ENCODE results near the gene FAM3D.

FAM3D gene

GRCh38 chr3:58585994-58586393 is 80.6 kb downstream of the FAM3D start:
- Histone ChIP-seq H3K9me3 (ENCODE audit: control insufficient read depth in 1 of 2, low read length in 2 of 2) (no peaks in the 10 kb centered on the region), H3K27ac (ENCODE audit: low read depth, low read length) (no peak overlapping the region), H3K27me3 (ENCODE audit: control insufficient read depth in 1 of 2, insufficient read depth in 2 of 2, low read length in 2 of 2) (peaks cover 26 to 28% of the 10 kb centered on the region in 2 donors), H3K4me1 (ENCODE audit: control insufficient read depth in 1 of 2, insufficient read depth in 2 of 2, low read length in 2 of 2) (peaks cover 4 to 12% of the 10 kb centered on the region in 2 donors), H3K4me3 (ENCODE audit: low read depth in 1 of 2, low read length in 2 of 2) (peak overlapping the region in 1 of 2 donors; percentile 81), H3K9ac (ENCODE audit: low read depth in 1 of 2, low read length in 2 of 2) (no peak overlapping the region), H3K36me3 (ENCODE audit: control insufficient read depth in 1 of 2, insufficient read depth in 2 of 2, low read length in 2 of 2) (no peaks in the 10 kb centered on the region)

- peak overlapping the region; percentile 16 to 52 for H3K9ac ChIP-seq (ENCODE audit: low read depth in 1 of 2, low read length in 2 of 2)
- H3K4me3 ChIP-seq (ENCODE audit: low read depth in 1 of 2, low read length in 2 of 2): peak overlapping the region; percentile 75 to 81
- peaks cover 4 to 12% of the 10 kb centered on the region in 2 donors for H3K4me1 ChIP-seq (ENCODE audit: control insufficient read depth in 1 of 2, insufficient read depth in 2 of 2, low read length in 2 of 2)
- H3K36me3 ChIP-seq (ENCODE audit: control insufficient read depth in 1 of 2, insufficient read depth in 2 of 2, low read length in 2 of 2): no peaks in the 10 kb centered on the region
- H3K9me3 ChIP-seq (ENCODE audit: control insufficient read depth in 1 of 2, low read length in 2 of 2): no peaks in the 10 kb centered on the region
- H3K27me3 ChIP-seq (ENCODE audit: control insufficient read depth in 1 of 2, insufficient read depth in 2 of 2, low read length in 2 of 2): peaks cover 26 to 28% of the 10 kb centered on the region in 2 donors
- peak overlapping the region; percentile 47 for H3K27ac ChIP-seq (ENCODE audit: low read depth, low read length)
Measured at GRCh38 chr3:58585005-58585786, 81.4 kb downstream of the FAM3D start.

- H3K4me3 ChIP-seq (ENCODE audit: low read depth in 1 of 2, low read length in 2 of 2): peak overlapping the region; percentile 75 to 81
- H3K27me3 ChIP-seq (ENCODE audit: control insufficient read depth in 1 of 2, insufficient read depth in 2 of 2, low read length in 2 of 2): peaks cover 26 to 28% of the 10 kb centered on the region in 2 donors
Measured at GRCh38 chr3:58584690-58585004, 81.9 kb downstream of the FAM3D start.

More at GRCh38 chr3:58584690-58585004, 81.9 kb downstream of the FAM3D start:
- Histone ChIP-seq H3K4me1 (ENCODE audit: control insufficient read depth in 1 of 2, insufficient read depth in 2 of 2, low read length in 2 of 2) (peaks cover 4 to 12% of the 10 kb centered on the region in 2 donors), H3K9ac (ENCODE audit: low read depth in 1 of 2, low read length in 2 of 2) (peak overlapping the region; percentile 16 to 52), H3K36me3 (ENCODE audit: control insufficient read depth in 1 of 2, insufficient read depth in 2 of 2, low read length in 2 of 2) (no peaks in the 10 kb centered on the region), H3K9me3 (ENCODE audit: control insufficient read depth in 1 of 2, low read length in 2 of 2) (no peaks in the 10 kb centered on the region), H3K27ac (ENCODE audit: low read depth, low read length) (peak overlapping the region; percentile 47)
